Measurements from ENCODE around the gene TBC1D21. TPM values are rescaled to one million over a fixed set of nuclear protein-coding genes. Genes with fewer than 3 reads are reported as not detected.
A peak's percentile ranks its signal among the peaks of the same experiment; 100 is the strongest.

Gene TBC1D21
- total and polyA plus RNA-seq, 2 of the 8 experiments (the other 6 are each of a cell fraction or from before 2014, with no cell fraction given) = not detected

GRCh38 chr15:73885954-73886700 lies 12.8 kb downstream of the TBC1D21 start:
- no peak overlapping the region for H3K18ac ChIP-seq (ENCODE audit: extremely low read depth, low read length)
- no peak overlapping the region for H2BK15ac ChIP-seq (ENCODE audit: low read length)
- no peak overlapping the region for H2BK12ac ChIP-seq (ENCODE audit: low read depth, low read length)
- WGBS, 2 experiments (ENCODE audit: extremely low coverage in 1 of 2, insufficient coverage in 1 of 2, insufficient read length in 1 of 2, insufficient replicate concordance in 2 of 2, low coverage in 1 of 2, low lambda C conversion rate in 2 of 2, missing lambda C conversion rate in 1 of 2) = 81% methylated on average over 9 of the region's 9 CpGs; no CpG with 5 or more reads in 1 of the 2 experiments
- H3K4me1 ChIP-seq (replicated peaks in 1 of 4; ENCODE audit: control insufficient read depth in 3 of 4, insufficient read depth in 4 of 4, low read length in 3 of 4) = no peaks in the 10 kb centered on the region; a peak in 1 of 7 replicates
- no peak overlapping the region for H4K8ac ChIP-seq (ENCODE audit: extremely low read depth, insufficient read depth, low read length)
- ChIA-PET CTCF (ENCODE audit: partially characterized antibody) (interaction anchor here (1.0 to 4.8 kb wide), 4 partner anchors 11 to 79 kb away, joined by 3 to 31 read pairs (median 6); no protein-coding TSS in a partner anchor), POLR2A (ENCODE audit: partially characterized antibody) (no interaction called here)
- H3K4ac ChIP-seq (replicated peaks; ENCODE audit: insufficient read length, low read depth, low read length) = no peak overlapping the region
- H2AFZ ChIP-seq (ENCODE audit: low read length) = no peak overlapping the region
- DNase-seq (ENCODE audit: low read depth in 1 of 2, low spot score in 2 of 2) (no peak), FAIRE-seq (no peak)
- H3K4me2 ChIP-seq (ENCODE audit: insufficient read depth in 1 of 2, low read depth in 2 of 2, low read length in 2 of 2) = no peak overlapping the region
- no peak overlapping the region; a peak in 1 of 7 replicates for H3K9ac ChIP-seq (replicated peaks in 1 of 4; ENCODE audit: extremely low read depth in 1 of 4, low read depth in 3 of 4, low read length in 3 of 4)
- peak overlapping the region; percentile 32; the same call in 1 of the 2 replicates for H2BK5ac ChIP-seq (ENCODE audit: low read depth, low read length)
- no peak overlapping the region for H2BK20ac ChIP-seq (ENCODE audit: low read length)
- H3K27me3 ChIP-seq (replicated peaks in 1 of 4; ENCODE audit: control insufficient read depth in 3 of 4, extremely low read depth in 1 of 4, insufficient read depth in 3 of 4, low read length in 3 of 4) = no peaks in the 10 kb centered on the region; a peak in 1 of 7 replicates
- no peaks in the 10 kb centered on the region for H3K36me3 ChIP-seq (ENCODE audit: control insufficient read depth in 2 of 4, insufficient read depth in 4 of 4, low read length in 3 of 4)
- no peaks in the 10 kb centered on the region for H3K23me2 ChIP-seq (ENCODE audit: low read depth, low read length)
- H4K20me1 ChIP-seq (replicated peaks in 1 of 2; ENCODE audit: control insufficient read depth in 1 of 2, insufficient read depth in 2 of 2, low read length in 2 of 2) = no peaks in the 10 kb centered on the region
- no peaks in the 10 kb centered on the region for H3K79me2 ChIP-seq (ENCODE audit: control insufficient read depth in 1 of 2, insufficient read depth in 2 of 2, low read length in 2 of 2)
- H3K9me3 ChIP-seq (ENCODE audit: insufficient read depth in 2 of 2, low read depth in 1 of 2, low read length in 1 of 2) = no peaks in the 10 kb centered on the region
- H3K14ac ChIP-seq (ENCODE audit: insufficient read length) = no peak overlapping the region
- no peaks in the 10 kb centered on the region for H3K79me1 ChIP-seq (ENCODE audit: low read depth, low read length)
- no peak overlapping the region for H3K27ac ChIP-seq (ENCODE audit: low read depth, low read length)
- no peak overlapping the region for H2AK5ac ChIP-seq (ENCODE audit: low read depth, low read length)
- no peak overlapping the region for H3K23ac ChIP-seq (ENCODE audit: insufficient read length)
- H4K91ac ChIP-seq (replicated peaks; ENCODE audit: insufficient read length, low read length) = no peak overlapping the region
- H3K4me3 ChIP-seq (ENCODE audit: extremely low read depth in 1 of 4, insufficient read depth in 2 of 4, low read depth in 3 of 4, low read length in 4 of 4) = no peak overlapping the region
- H2BK120ac ChIP-seq (replicated peaks; ENCODE audit: low read depth, low read length) = no peak overlapping the region
- no peak overlapping the region for H4K5ac ChIP-seq (ENCODE audit: insufficient read length, low read depth, low read length)
- H3K56ac ChIP-seq (replicated peaks; ENCODE audit: insufficient read length, low read depth, low read length) = no peak overlapping the region
- TF ChIP-seq KDM1A (IDR thresholded peaks at IDR 0.05; ENCODE audit: borderline replicate concordance, low read length) (no peak), SUZ12 (IDR thresholded peaks at IDR 0.05; ENCODE audit: low read length) (no peak), GABPA (IDR thresholded peaks at IDR 0.05; ENCODE audit: borderline replicate concordance, insufficient read depth, low read length) (no peak), FOSL1 (IDR thresholded peaks at IDR 0.05; ENCODE audit: insufficient read depth, low read depth, low read length) (no peak), NRF1 (IDR thresholded peaks at IDR 0.05; ENCODE audit: low read depth, low read length) (no peak), POU5F1 (IDR thresholded peaks at IDR 0.05; ENCODE audit: low read depth, low read length) (no peak), CTBP2 (IDR thresholded peaks at IDR 0.05; ENCODE audit: borderline replicate concordance, insufficient read depth, insufficient read length, low read length) (no peak), KDM4A (IDR thresholded peaks at IDR 0.05; ENCODE audit: low read depth, low read length, severe bottlenecking) (no peak), RFX5 (IDR thresholded peaks at IDR 0.05; ENCODE audit: borderline replicate concordance, low read depth, low read length) (no peak), RBBP5 (IDR thresholded peaks at IDR 0.05; ENCODE audit: borderline replicate concordance, low read depth, low read length) (no peak), GTF2F1 (IDR thresholded peaks at IDR 0.05; ENCODE audit: borderline replicate concordance, low read depth, low read length) (no peak), SRF (IDR thresholded peaks at IDR 0.05; ENCODE audit: low read depth, low read length) (no peak)

Measured in H1 (cell line).